Effector memory CD8-positive, alpha-beta T cell (primary cell): ENCODE measurements around the gene S1PR4.
A peak's percentile ranks its signal among the peaks of the same experiment; 100 is the strongest.
"Not testable (repeated sequence)": the region's sequence is repeated elsewhere in the genome, so short reads cannot be mapped to it uniquely, and the experiment has no call there.

ENCODE experiments used
- ATAC-seq: fragments of 150-1000 bp; cut with Tn5 transposase; replicated peaks from 2 replicates; pipeline ENCODE4 v1.10.0; 2021; ENCODE audit warnings: mild to moderate bottlenecking, moderate library complexity
- DNase-seq, 3 experiments: peaks; one replicate each; pipeline ENCODE4 v3.0.0; 2021
- H3K27ac Mint-ChIP-seq, 2 donors: one replicate each; pipeline ENCODE4 v1.8.0; 2022; ENCODE audit warnings: mild to moderate bottlenecking in 2 of 2, mixed read lengths in 2 of 2, moderate library complexity in 2 of 2
- H3K27me3 Mint-ChIP-seq, 2 donors: one replicate each; pipeline ENCODE4 v1.8.0; 2022; ENCODE audit warnings: mixed read lengths in 2 of 2
- H3K36me3 Mint-ChIP-seq: one replicate; pipeline ENCODE4 v1.8.0; 2022; ENCODE audit warnings: mild to moderate bottlenecking, moderate library complexity, mixed read lengths; ENCODE audit not compliant: insufficient read depth
- H3K4me1 Mint-ChIP-seq, 2 donors: one replicate each; pipeline ENCODE4 v1.8.0; 2022; ENCODE audit warnings: low read depth in 2 of 2, mixed read lengths in 2 of 2
- H3K4me3 Mint-ChIP-seq, 2 donors: one replicate each; pipeline ENCODE4 v1.8.0; 2022; ENCODE audit warnings: mild to moderate bottlenecking in 2 of 2, mixed read lengths in 2 of 2, moderate library complexity in 2 of 2
- H3K9me3 Mint-ChIP-seq, 2 donors: one replicate each; pipeline ENCODE4 v1.8.0; 2022; ENCODE audit warnings: mixed read lengths in 2 of 2

Gene S1PR4

GRCh38 chr19:3198901-3199700 is 20.5 kb downstream of the S1PR4 start:
- Mint-ChIP-seq H3K36me3 (peaks cover 8% of the 10 kb centered on the region), H3K27ac (no peak overlapping the region), H3K9me3 (no peaks in the 10 kb centered on the region), H3K4me1 (no peaks in the 10 kb centered on the region), H3K4me3 (no peak overlapping the region), H3K27me3 (no peaks in the 10 kb centered on the region)
- ATAC-seq (no peak), DNase-seq (no peak)

- no peak for DNase-seq
- Mint-ChIP-seq H3K27ac (no peak overlapping the region), H3K4me1 (no peaks in the 10 kb centered on the region)
Observed at GRCh38 chr19:3201072-3201700, 22.6 kb downstream of the S1PR4 start.

GRCh38 chr19:3201911-3202310 is 23.3 kb downstream of the S1PR4 start:
- Mint-ChIP-seq H3K4me1 (no peaks in the 10 kb centered on the region), H3K27me3 (no peaks in the 10 kb centered on the region), H3K36me3 (peaks cover 10% of the 10 kb centered on the region), H3K4me3 (no peak overlapping the region), H3K27ac (no peak overlapping the region), H3K9me3 (no peaks in the 10 kb centered on the region)
- DNase-seq: no peak
- ATAC-seq: no peak

More at GRCh38 chr19:3201072-3201700, 22.6 kb downstream of the S1PR4 start:
- no peaks in the 10 kb centered on the region for H3K27me3 Mint-ChIP-seq
- H3K4me3 Mint-ChIP-seq: no peak overlapping the region
- H3K9me3 Mint-ChIP-seq: no peaks in the 10 kb centered on the region
- no peak for ATAC-seq
- H3K36me3 Mint-ChIP-seq: peaks cover 4% of the 10 kb centered on the region

GRCh38 chr19:3202346-3202745 is 23.8 kb downstream of the S1PR4 start:
- Mint-ChIP-seq H3K9me3 (no peaks in the 10 kb centered on the region), H3K4me3 (no peak overlapping the region), H3K27me3 (no peaks in the 10 kb centered on the region), H3K36me3 (peaks cover 11% of the 10 kb centered on the region), H3K4me1 (no peaks in the 10 kb centered on the region), H3K27ac (peak overlapping the region in 1 of 2 donors; percentile 69)
- ATAC-seq (no peak), DNase-seq (no peak)

GRCh38 chr19:3202895-3203294 is 24.3 kb downstream of the S1PR4 start:
- not testable (repeated sequence) for H3K4me3 Mint-ChIP-seq, H3K4me1 Mint-ChIP-seq, DNase-seq, ATAC-seq, H3K9me3 Mint-ChIP-seq, H3K27me3 Mint-ChIP-seq
- Mint-ChIP-seq H3K36me3 (peaks cover 11% of the 10 kb centered on the region), H3K27ac (peak overlapping the region in 1 of 2 donors; percentile 69)

- ATAC-seq (no peak), DNase-seq (no peak)
- Mint-ChIP-seq H3K27ac (peak overlapping the region in 1 of 2 donors; percentile 49), H3K4me3 (no peak overlapping the region), H3K36me3 (peaks cover 11% of the 10 kb centered on the region), H3K27me3 (no peaks in the 10 kb centered on the region), H3K9me3 (no peaks in the 10 kb centered on the region), H3K4me1 (no peaks in the 10 kb centered on the region)
Observed at GRCh38 chr19:3203805-3204645, 25.5 kb downstream of the S1PR4 start.

GRCh38 chr19:3204646-3205275 is 26.2 kb downstream of the S1PR4 start:
- H3K27me3 Mint-ChIP-seq: no peaks in the 10 kb centered on the region
- DNase-seq (no peak), ATAC-seq (no peak)
- no peak overlapping the region for H3K4me3 Mint-ChIP-seq
- H3K9me3 Mint-ChIP-seq: no peaks in the 10 kb centered on the region
- H3K27ac Mint-ChIP-seq: peak overlapping the region in 1 of 2 donors; percentile 49
- no peaks in the 10 kb centered on the region for H3K4me1 Mint-ChIP-seq
- peaks cover 13% of the 10 kb centered on the region for H3K36me3 Mint-ChIP-seq

GRCh38 chr19:3206216-3206953 is 27.8 kb downstream of the S1PR4 start:
- Mint-ChIP-seq H3K9me3 (no peaks in the 10 kb centered on the region), H3K27me3 (no peaks in the 10 kb centered on the region), H3K36me3 (peaks cover 13% of the 10 kb centered on the region), H3K4me1 (peaks cover 7 to 9% of the 10 kb centered on the region in 2 donors), H3K27ac (no peak overlapping the region), H3K4me3 (no peak overlapping the region)
- no peak for ATAC-seq
- no peak for DNase-seq

GRCh38 chr19:3207461-3208242 is 29.1 kb downstream of the S1PR4 start:
- Mint-ChIP-seq H3K27me3 (no peaks in the 10 kb centered on the region), H3K4me1 (peaks cover 7 to 9% of the 10 kb centered on the region in 2 donors), H3K4me3 (no peak overlapping the region), H3K9me3 (no peaks in the 10 kb centered on the region), H3K27ac (no peak overlapping the region), H3K36me3 (peaks cover 13% of the 10 kb centered on the region)
- ATAC-seq: no peak
- no peak for DNase-seq

- DNase-seq (no peak), ATAC-seq (no peak)
- H3K4me3 Mint-ChIP-seq: no peak overlapping the region
Observed at GRCh38 chr19:3208317-3209207, 30.0 kb downstream of the S1PR4 start.

GRCh38 chr19:3210347-3211017 is 31.9 kb downstream of the S1PR4 start:
- H3K4me3 Mint-ChIP-seq: no peak overlapping the region
- no peaks in the 10 kb centered on the region for H3K9me3 Mint-ChIP-seq
- peak; percentile 59 to 75 (median 64) for DNase-seq
- no peak overlapping the region for H3K27ac Mint-ChIP-seq
- peaks cover 13% of the 10 kb centered on the region for H3K36me3 Mint-ChIP-seq
- H3K27me3 Mint-ChIP-seq: no peaks in the 10 kb centered on the region
- ATAC-seq: peak; percentile 88
- H3K4me1 Mint-ChIP-seq: peaks cover 7 to 9% of the 10 kb centered on the region in 2 donors

More at GRCh38 chr19:3208317-3209207, 30.0 kb downstream of the S1PR4 start:
- Mint-ChIP-seq H3K36me3 (peaks cover 13% of the 10 kb centered on the region), H3K9me3 (no peaks in the 10 kb centered on the region), H3K4me1 (peaks cover 7 to 9% of the 10 kb centered on the region in 2 donors), H3K27me3 (no peaks in the 10 kb centered on the region), H3K27ac (no peak overlapping the region)
